PC-9 (cell line): Measurements from ENCODE around the gene LNX2.

Source experiments
- CTCF ChIP-seq: fragments of 200-600 bp; sonication (generic); conservative IDR thresholded peaks from 2 replicates; pipeline ENCODE4 v1.6.1; 2017; ENCODE audit warnings: mixed run types, antibody characterized with exemption, mild to moderate bottlenecking, moderate library complexity
- EZH2 ChIP-seq: fragments of 200-600 bp; sonication (generic); IDR thresholded peaks from 2 replicates; pipeline ENCODE4 v1.8.0; 2017; ENCODE audit warnings: antibody characterized with exemption, low read depth

GRCh38 chr13:27619728-27620376, 477 bp downstream of the LNX2 start:
- no peak; the same call in 1 of the 2 replicates for TF ChIP-seq CTCF
- no peak for TF ChIP-seq EZH2
